Measurements from ENCODE around the gene MIOX. TPM values are rescaled to one million over a fixed set of nuclear protein-coding genes. Genes with fewer than 3 reads are reported as not detected.

Gene MIOX
- total RNA-seq, 4 donors from 2014 or later: not detected

- DNase-seq (ENCODE audit: low spot score in 2 of 2): no peak
- no peak for TF ChIP-seq POLR2A (IDR thresholded peaks at IDR 0.05)
- no peak for TF ChIP-seq CTCF (IDR thresholded peaks at IDR 0.05)
- no peak overlapping the region for H3K4me3 ChIP-seq (ENCODE audit: low read depth, poor library complexity, severe bottlenecking)
- WGBS, 2 donors: 66 to 81% methylated on average over 16 to 23 of the region's 31 CpGs
- intact Hi-C loops (cut with DNase I; ENCODE audit: low total_unique reads): no loop called here
Measured at GRCh38 chr22:50489363-50490243, 2.9 kb downstream of the MIOX start.

- TF ChIP-seq POLR2A (IDR thresholded peaks at IDR 0.05): no peak
- no peak for TF ChIP-seq CTCF (IDR thresholded peaks at IDR 0.05)
- intact Hi-C loops (cut with DNase I; ENCODE audit: low total_unique reads): no loop called here
- no peak overlapping the region for H3K4me3 ChIP-seq (ENCODE audit: low read depth, poor library complexity, severe bottlenecking)
- DNase-seq (ENCODE audit: low spot score in 2 of 2): no peak
- WGBS, 2 donors: 63 to 69% methylated on average over 27 of the region's 27 CpGs
Measured at GRCh38 chr22:50490531-50491308, 4.1 kb downstream of the MIOX start.

GRCh38 chr22:50497093-50497492 lies 10.4 kb downstream of the MIOX start:
- no peak for TF ChIP-seq POLR2A (IDR thresholded peaks at IDR 0.05)
- TF ChIP-seq CTCF (IDR thresholded peaks at IDR 0.05): no peak
- DNase-seq (ENCODE audit: low spot score in 2 of 2): no peak
- 81 to 82% methylated on average over 6 of the region's 6 CpGs for WGBS, 2 donors
- intact Hi-C loops (cut with DNase I; ENCODE audit: low total_unique reads): no loop called here
- no peak overlapping the region for H3K4me3 ChIP-seq (ENCODE audit: low read depth, poor library complexity, severe bottlenecking)

GRCh38 chr22:50498322-50498890 lies 11.7 kb downstream of the MIOX start:
- intact Hi-C loops (cut with DNase I; ENCODE audit: low total_unique reads): no loop called here
- H3K4me3 ChIP-seq (ENCODE audit: low read depth, poor library complexity, severe bottlenecking): no peak overlapping the region
- no peak for TF ChIP-seq CTCF (IDR thresholded peaks at IDR 0.05)
- TF ChIP-seq POLR2A (IDR thresholded peaks at IDR 0.05): no peak
- 15 to 23% methylated on average over 13 of the region's 13 CpGs for WGBS, 2 donors
- DNase-seq (ENCODE audit: low spot score in 2 of 2): peak; percentile 50 to 92

- no peak overlapping the region for H3K4me3 ChIP-seq (ENCODE audit: low read depth, poor library complexity, severe bottlenecking)
- no peak for DNase-seq (ENCODE audit: low spot score in 2 of 2)
- intact Hi-C loops (cut with DNase I; ENCODE audit: low total_unique reads): no loop called here
- TF ChIP-seq POLR2A (IDR thresholded peaks at IDR 0.05) (no peak), CTCF (IDR thresholded peaks at IDR 0.05) (no peak)
- 90 to 91% methylated on average over 12 of the region's 12 CpGs for WGBS, 2 donors
Measured at GRCh38 chr22:50500452-50500851, 13.8 kb downstream of the MIOX start.

Data from lower leg skin (tissue), 4 donors.